HG02973 (cell line): ENCODE measurements around the gene DNM3.

Experiments
- ATAC-seq: cut with Tn5 transposase; IDR thresholded peaks from one replicate; pipeline ENCODE4 v1.9.1; 2021; ENCODE audit warnings: moderate library complexity; ENCODE audit not compliant: unreplicated experiment

Gene DNM3

GRCh38 chr1:171969226-171969625, 127.9 kb downstream of the DNM3 start:
- no peak for ATAC-seq

GRCh38 chr1:171969813-171970212, 128.5 kb downstream of the DNM3 start:
- no peak for ATAC-seq

- no peak for ATAC-seq
Observed at GRCh38 chr1:171972846-171973245, 131.5 kb downstream of the DNM3 start.

GRCh38 chr1:171973421-171973820, 132.1 kb downstream of the DNM3 start:
- no peak for ATAC-seq

GRCh38 chr1:171981303-171981702, 140.0 kb downstream of the DNM3 start:
- ATAC-seq: no peak

GRCh38 chr1:171983584-171983983, 142.3 kb downstream of the DNM3 start:
- no peak for ATAC-seq

- no peak for ATAC-seq
Observed at GRCh38 chr1:171984262-171984661, 143.0 kb downstream of the DNM3 start.

- no peak for ATAC-seq
Observed at GRCh38 chr1:171984850-171985485, 143.7 kb downstream of the DNM3 start.

GRCh38 chr1:171985639-171986038, 144.3 kb downstream of the DNM3 start:
- no peak for ATAC-seq

GRCh38 chr1:171988243-171988885, 147.1 kb downstream of the DNM3 start:
- no peak for ATAC-seq

GRCh38 chr1:171990371-171990770, 149.1 kb downstream of the DNM3 start:
- ATAC-seq: no peak

- no peak for ATAC-seq
Observed at GRCh38 chr1:171994293-171994692, 153.0 kb downstream of the DNM3 start.

- no peak for ATAC-seq
Observed at GRCh38 chr1:171995573-171995972, 154.3 kb downstream of the DNM3 start.

- ATAC-seq: no peak
Observed at GRCh38 chr1:171997936-171998335, 156.6 kb downstream of the DNM3 start.

- no peak for ATAC-seq
Observed at GRCh38 chr1:171998711-171999110, 157.4 kb downstream of the DNM3 start.

- no peak for ATAC-seq
Observed at GRCh38 chr1:171999756-172000155, 158.5 kb downstream of the DNM3 start.

- no peak for ATAC-seq
Observed at GRCh38 chr1:172001288-172001687, 160.0 kb downstream of the DNM3 start.

GRCh38 chr1:172002725-172003345, 161.5 kb downstream of the DNM3 start:
- ATAC-seq: no peak

GRCh38 chr1:172003766-172004530, 162.7 kb downstream of the DNM3 start:
- no peak for ATAC-seq

GRCh38 chr1:172004671-172005070, 163.4 kb downstream of the DNM3 start:
- ATAC-seq: no peak

- no peak for ATAC-seq
Observed at GRCh38 chr1:172005856-172006255, 164.6 kb downstream of the DNM3 start.

- ATAC-seq: no peak
Observed at GRCh38 chr1:172006660-172007059, 165.4 kb downstream of the DNM3 start.
